K562 (cell line): ENCODE data around the gene CCR5AS.

ENCODE experiments used
- ATAC-seq: fragments of 200-7000 bp; cut with Tn5 transposase; 3 replicates; pipeline ENCODE4 v1.9.1; 2020; ENCODE audit warnings: moderate library complexity
- BruUV-seq: library from RNA; stranded (reverse); fragments of 400-500 nt; replicated peaks from 2 replicates; lab custom pipeline; 2021; lab: Mats Ljungman, UMichigan
- CTCF ChIA-PET: fragments of 300-600 bp; formaldehyde crosslinking; extraction: SDS; loops from one replicate; lab custom pipeline; 2021; ENCODE audit warnings: low intra/inter-chr PET ratio; lab: Yijun Ruan, JAX
- POLR2A ChIA-PET: fragments of 300-600, 350-650 bp; sonication (Branson Sonifier 250); formaldehyde crosslinking; extraction: SDS; loops from one replicate; lab custom pipeline; 2021; ENCODE audit warnings: antibody characterized with exemption, inconsistent platforms; lab: Yijun Ruan, JAX
- DNase-seq, 4 experiments: peaks; one replicate each; pipeline versions ENCODE4 v3.0.0 to v3.0.0-alpha.2; 2011 to 2018; ENCODE audit warnings: low spot score in 3 of 4, mixed read lengths in 3 of 4; ENCODE audit errors: extremely low read depth in 1 of 4
- FAIRE-seq: peaks from 2 replicates; lab custom pipeline; 2011; peaks lifted over from hg19 to GRCh38; lab: Jason Lieb, UNC
- H2AFZ ChIP-seq: 2 replicates; pipeline ENCODE4 v1.6.0; 2011; ENCODE audit warnings: low read depth, low read length, control low read depth, inconsistent platforms
- H3K27ac ChIP-seq: fragments of 200-600 bp; 3 replicates; pipeline ENCODE4 v1.8.0; 2011; ENCODE audit warnings: low read depth, mild to moderate bottlenecking, control low read depth, inconsistent platforms, low read length, moderate library complexity, mixed read lengths; ENCODE audit errors: extremely low read depth
- H3K27me3 ChIP-seq, 2 experiments: fragments of 300-600 bp in 1 of 2; 2 replicates in 1 of 2; 3 replicates in 1 of 2; pipeline versions ENCODE4 v1.6.0 to v1.8.0; 2011; ENCODE audit warnings: inconsistent platforms in 2 of 2, low read length in 2 of 2, mild to moderate bottlenecking in 1 of 2, mixed read lengths in 1 of 2, moderate library complexity in 1 of 2; ENCODE audit not compliant: control insufficient read depth in 2 of 2, insufficient read depth in 2 of 2
- H3K36me3 ChIP-seq: fragments of 300-600 bp; 3 replicates; pipeline ENCODE4 v1.8.0; 2011; ENCODE audit warnings: mild to moderate bottlenecking, low read length, inconsistent platforms; ENCODE audit not compliant: control insufficient read depth, insufficient read depth
- H3K4me1 ChIP-seq, 2 experiments: fragments of 200-600 bp in 1 of 2; replicated peaks in 1 of 2; 2 replicates in 1 of 2; 3 replicates in 1 of 2; pipeline versions ENCODE4 v1.5.1 to v1.8.0; 2011; ENCODE audit warnings: inconsistent platforms in 2 of 2, low read length in 2 of 2, mild to moderate bottlenecking in 1 of 2, mixed read lengths in 1 of 2, moderate library complexity in 1 of 2; ENCODE audit not compliant: control insufficient read depth in 2 of 2, insufficient read depth in 2 of 2
- H3K4me2 ChIP-seq: 2 replicates; pipeline ENCODE4 v1.6.1; 2011; ENCODE audit warnings: low read length, control low read depth, inconsistent platforms, mixed read lengths; ENCODE audit not compliant: insufficient read depth
- H3K4me3 ChIP-seq: fragments of 200-600 bp; sonication (generic), shearing (Covaris generic); 2 replicates; pipeline ENCODE4 v1.5.1; 2016; ENCODE audit warnings: control low read depth, inconsistent platforms
- H3K79me2 ChIP-seq: fragments of 200-600 bp; 3 replicates; pipeline ENCODE4 v1.8.0; 2011; ENCODE audit warnings: low read length, inconsistent platforms; ENCODE audit not compliant: control insufficient read depth, insufficient read depth
- H3K9ac ChIP-seq, 2 experiments: 2 replicates each; pipeline versions ENCODE4 v1.6.0 to v1.6.1; 2011; ENCODE audit warnings: low read depth in 2 of 2, low read length in 2 of 2, control low read depth in 1 of 2, inconsistent platforms in 1 of 2, mild to moderate bottlenecking in 1 of 2, mixed read lengths in 1 of 2; ENCODE audit not compliant: insufficient read depth in 1 of 2
- H3K9me1 ChIP-seq: one replicate; pipeline ENCODE4 v1.6.0; 2011; ENCODE audit warnings: inconsistent platforms, mild to moderate bottlenecking, low read length, moderate library complexity; ENCODE audit not compliant: control insufficient read depth, insufficient read depth
- H3K9me3 ChIP-seq: replicated peaks from 2 replicates; pipeline ENCODE4 v1.5.1; 2011; ENCODE audit warnings: low read depth, low read length, inconsistent platforms; ENCODE audit not compliant: control insufficient read depth, insufficient read depth
- H4K20me1 ChIP-seq: replicated peaks from 2 replicates; pipeline ENCODE4 v1.6.1; 2011; ENCODE audit warnings: low read length, inconsistent platforms, mixed read lengths; ENCODE audit not compliant: control insufficient read depth, insufficient read depth
- CBX8 ChIP-seq: fragments of 200-600 bp; sonication (generic); IDR thresholded peaks from 2 replicates; pipeline ENCODE4 v1.6.1; 2012; ENCODE audit warnings: borderline replicate concordance, mixed run types, low read depth, mild to moderate bottlenecking, moderate library complexity, mixed read lengths, low read length, control low read depth, inconsistent platforms; ENCODE audit not compliant: poor library complexity, severe bottlenecking; ENCODE audit errors: extremely low read depth
- DEAF1 ChIP-seq: fragments of 450-650 bp; formaldehyde crosslinking; IDR thresholded peaks from 2 replicates; pipeline ENCODE4 v1.4.0; 2020; ENCODE audit warnings: mild to moderate bottlenecking, moderate library complexity
- E2F4 ChIP-seq: sonication (generic); formaldehyde crosslinking; IDR thresholded peaks from 2 replicates; pipeline ENCODE4 v1.8.0; 2022; ENCODE audit warnings: mild to moderate bottlenecking, low read depth, missing genetic modification reagents
- ILK ChIP-seq: fragments of 450-650 bp; IDR thresholded peaks from 2 replicates; pipeline ENCODE4 v1.6.1; 2016; ENCODE audit warnings: missing genetic modification characterization, low read depth, mild to moderate bottlenecking, missing compliant biosample characterization, moderate library complexity, borderline replicate concordance
- RBM34 ChIP-seq: fragments of 200-400 bp; formaldehyde crosslinking; IDR thresholded peaks from 2 replicates; pipeline ENCODE4 v1.6.1; 2018; ENCODE audit warnings: low read length, borderline replicate concordance; ENCODE audit not compliant: insufficient read depth
- REST ChIP-seq, 2 experiments: fragments of 450-650 bp; formaldehyde crosslinking in 1 of 2; IDR thresholded peaks; 2 replicates each; pipeline versions ENCODE4 v1.4.0 to v1.6.1; 2014 to 2020; ENCODE audit warnings: mild to moderate bottlenecking in 2 of 2, borderline replicate concordance in 1 of 2, low read depth in 1 of 2
- SMC3 ChIP-seq: conservative IDR thresholded peaks from 2 replicates; pipeline ENCODE4 v1.6.1; 2011; ENCODE audit warnings: low read depth, low read length, improper control_type of control experiment; ENCODE audit not compliant: insufficient read depth
- ZC3H4 ChIP-seq: sonication (generic); formaldehyde crosslinking; IDR thresholded peaks from 2 replicates; pipeline ENCODE4 v1.9.0; 2021; ENCODE audit warnings: missing genetic modification reagents, borderline replicate concordance
- ZNF717 ChIP-seq: fragments of 250-450 bp; sonication (Bioruptor Pico); IDR thresholded peaks from 2 replicates; pipeline ENCODE4 v1.5.0; 2021
- WGBS: fragments of 100-300 bp; shearing (Covaris generic); methylation state at CpG from one replicate; pipeline ENCODE4 v1.1.6; 2016; ENCODE audit warnings: low coverage, mixed read lengths; ENCODE audit not compliant: insufficient coverage; ENCODE audit errors: missing lambda C conversion rate; 5-methylcytosine and 5-hydroxymethylcytosine counted together
- in situ Hi-C: fragments of 300-500 bp; cut with MboI; formaldehyde crosslinking; loops from 4 replicates; pipeline ENCODE4 v1.15.0; 2018; ENCODE audit warnings: inconsistent platforms, mixed read lengths
- intact Hi-C: fragments of 100-400 bp; cut with micrococcal nuclease; formaldehyde crosslinking; loops from 2 replicates; pipeline ENCODE4 v1.14.2; 2022

CCR5AS gene

GRCh38 chr3:46368569-46368968, 38.3 kb downstream of the CCR5AS start:
- FAIRE-seq = peak; percentile 55
- Histone ChIP-seq H3K27ac (no peak overlapping the region), H3K4me2 (no peak overlapping the region), H3K36me3 (no peaks in the 10 kb centered on the region), H3K4me3 (no peak overlapping the region), H3K79me2 (no peaks in the 10 kb centered on the region), H4K20me1 (no peaks in the 10 kb centered on the region), H3K9me1 (no peaks in the 10 kb centered on the region), H3K27me3 (peaks cover 30 to 48% of the 10 kb centered on the region in 2 experiments), H2AFZ (no peak overlapping the region), H3K9me3 (no peaks in the 10 kb centered on the region), H3K4me1 (no peaks in the 10 kb centered on the region), H3K9ac (no peak overlapping the region)
- BruUV-seq = no TSS peak
- CTCF ChIA-PET = interaction anchor here (0.9 kb wide), 1 partner anchor 90 kb away, joined by 4 read pairs; no protein-coding TSS in a partner anchor
- intact Hi-C loops (loop anchor here (5.0 kb wide), 1 partner anchor 156 kb away; no protein-coding TSS in a partner anchor), in situ Hi-C loops (no loop called here)
- POLR2A ChIA-PET = interaction anchor here (0.6 to 1.4 kb wide), 5 partner anchors 10 to 471 kb away, joined by 3 to 4 read pairs (median 3); no protein-coding TSS in a partner anchor
- DNase-seq = peak in 1 of 4 experiments; percentile 33
- ATAC-seq = peak; percentile 86
- WGBS = under 1% methylated on average over 7 of the region's 7 CpGs
- TF ChIP-seq E2F4 (CRISPR knock-in tag) (no peak), REST (IDR thresholded peaks at IDR 0.05; ENCODE audit: borderline replicate concordance) (peak; percentile 30; the same call in 1 of the 2 replicates), REST (CRISPR knock-in tag; IDR thresholded peaks at IDR 0.05; ENCODE audit: low read depth) (no peak), CBX8 (no peak), RBM34 (no peak), ZC3H4 (CRISPR knock-in tag) (no peak), SMC3 (peak; percentile 29; the same call in 1 of the 2 replicates), ILK (tag) (no peak), ZNF717 (CRISPR knock-in tag) (no peak), DEAF1 (CRISPR knock-in tag) (peak; percentile 53)
